Measurements from ENCODE around the gene IL16.

IL16 gene

GRCh38 chr15:81215531-81215930 is 18.9 kb downstream of the IL16 start:
- TF ChIP-seq ZBTB7A (IDR thresholded peaks at IDR 0.05; ENCODE audit: low read depth) (no peak), CEBPB (IDR thresholded peaks at IDR 0.05) (no peak), EGR1 (IDR thresholded peaks at IDR 0.05) (no peak), TCF12 (IDR thresholded peaks at IDR 0.05; ENCODE audit: low read depth) (no peak), RAD21 (IDR thresholded peaks at IDR 0.05; ENCODE audit: low read depth) (no peak), EP300 (IDR thresholded peaks at IDR 0.05; ENCODE audit: borderline replicate concordance) (no peak)
- TF ChIP-seq, protein P1, sequence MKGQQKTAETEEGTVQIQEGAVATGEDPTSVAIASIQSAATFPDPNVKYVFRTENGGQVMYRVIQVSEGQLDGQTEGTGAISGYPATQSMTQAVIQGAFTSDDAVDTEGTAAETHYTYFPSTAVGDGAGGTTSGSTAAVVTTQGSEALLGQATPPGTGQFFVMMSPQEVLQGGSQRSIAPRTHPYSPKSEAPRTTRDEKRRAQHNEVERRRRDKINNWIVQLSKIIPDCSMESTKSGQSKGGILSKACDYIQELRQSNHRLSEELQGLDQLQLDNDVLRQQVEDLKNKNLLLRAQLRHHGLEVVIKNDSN (IDR thresholded peaks at IDR 0.05) = no peak
- TF ChIP-seq, protein P2, sequence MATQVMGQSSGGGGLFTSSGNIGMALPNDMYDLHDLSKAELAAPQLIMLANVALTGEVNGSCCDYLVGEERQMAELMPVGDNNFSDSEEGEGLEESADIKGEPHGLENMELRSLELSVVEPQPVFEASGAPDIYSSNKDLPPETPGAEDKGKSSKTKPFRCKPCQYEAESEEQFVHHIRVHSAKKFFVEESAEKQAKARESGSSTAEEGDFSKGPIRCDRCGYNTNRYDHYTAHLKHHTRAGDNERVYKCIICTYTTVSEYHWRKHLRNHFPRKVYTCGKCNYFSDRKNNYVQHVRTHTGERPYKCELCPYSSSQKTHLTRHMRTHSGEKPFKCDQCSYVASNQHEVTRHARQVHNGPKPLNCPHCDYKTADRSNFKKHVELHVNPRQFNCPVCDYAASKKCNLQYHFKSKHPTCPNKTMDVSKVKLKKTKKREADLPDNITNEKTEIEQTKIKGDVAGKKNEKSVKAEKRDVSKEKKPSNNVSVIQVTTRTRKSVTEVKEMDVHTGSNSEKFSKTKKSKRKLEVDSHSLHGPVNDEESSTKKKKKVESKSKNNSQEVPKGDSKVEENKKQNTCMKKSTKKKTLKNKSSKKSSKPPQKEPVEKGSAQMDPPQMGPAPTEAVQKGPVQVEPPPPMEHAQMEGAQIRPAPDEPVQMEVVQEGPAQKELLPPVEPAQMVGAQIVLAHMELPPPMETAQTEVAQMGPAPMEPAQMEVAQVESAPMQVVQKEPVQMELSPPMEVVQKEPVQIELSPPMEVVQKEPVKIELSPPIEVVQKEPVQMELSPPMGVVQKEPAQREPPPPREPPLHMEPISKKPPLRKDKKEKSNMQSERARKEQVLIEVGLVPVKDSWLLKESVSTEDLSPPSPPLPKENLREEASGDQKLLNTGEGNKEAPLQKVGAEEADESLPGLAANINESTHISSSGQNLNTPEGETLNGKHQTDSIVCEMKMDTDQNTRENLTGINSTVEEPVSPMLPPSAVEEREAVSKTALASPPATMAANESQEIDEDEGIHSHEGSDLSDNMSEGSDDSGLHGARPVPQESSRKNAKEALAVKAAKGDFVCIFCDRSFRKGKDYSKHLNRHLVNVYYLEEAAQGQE (IDR thresholded peaks at IDR 0.05; ENCODE audit: low read depth) = no peak

DNA sequence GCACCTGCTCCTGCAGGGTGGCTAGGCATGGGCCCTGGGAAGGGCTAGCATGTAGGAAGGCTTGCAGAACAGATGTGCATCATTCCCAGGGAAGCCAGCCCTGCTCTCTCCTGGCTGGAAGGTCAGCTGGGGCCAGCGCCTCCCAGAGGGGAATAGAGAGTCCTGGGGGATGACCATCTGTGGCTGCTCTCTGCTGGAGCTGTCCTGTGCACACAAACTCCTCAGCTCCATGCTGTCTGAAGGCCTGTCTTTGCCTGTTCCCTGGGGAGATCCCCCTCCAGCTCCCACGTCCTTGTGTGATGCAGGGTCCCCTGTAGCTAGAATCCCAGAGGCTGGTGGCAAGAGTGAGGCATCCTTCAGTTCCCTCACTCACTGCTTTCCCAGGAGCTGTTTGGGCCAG is 19.3 kb downstream of the IL16 start:
- TF ChIP-seq TEAD4 (IDR thresholded peaks at IDR 0.05) = no peak
- no peak for TF ChIP-seq EP300 (IDR thresholded peaks at IDR 0.05; ENCODE audit: borderline replicate concordance)
- TF ChIP-seq, protein P1 (IDR thresholded peaks at IDR 0.05) = no peak
- TF ChIP-seq NFIC (IDR thresholded peaks at IDR 0.05) = no peak
- TF ChIP-seq RAD21 (IDR thresholded peaks at IDR 0.05; ENCODE audit: low read depth) = no peak
- TF ChIP-seq TAF1 (IDR thresholded peaks at IDR 0.05; ENCODE audit: low read depth) = no peak
- TF ChIP-seq, protein P2 (IDR thresholded peaks at IDR 0.05; ENCODE audit: low read depth) = no peak
- TF ChIP-seq EGR1 (IDR thresholded peaks at IDR 0.05) = no peak
- TF ChIP-seq CREB1 (IDR thresholded peaks at IDR 0.05; ENCODE audit: low read depth) = no peak

DNA sequence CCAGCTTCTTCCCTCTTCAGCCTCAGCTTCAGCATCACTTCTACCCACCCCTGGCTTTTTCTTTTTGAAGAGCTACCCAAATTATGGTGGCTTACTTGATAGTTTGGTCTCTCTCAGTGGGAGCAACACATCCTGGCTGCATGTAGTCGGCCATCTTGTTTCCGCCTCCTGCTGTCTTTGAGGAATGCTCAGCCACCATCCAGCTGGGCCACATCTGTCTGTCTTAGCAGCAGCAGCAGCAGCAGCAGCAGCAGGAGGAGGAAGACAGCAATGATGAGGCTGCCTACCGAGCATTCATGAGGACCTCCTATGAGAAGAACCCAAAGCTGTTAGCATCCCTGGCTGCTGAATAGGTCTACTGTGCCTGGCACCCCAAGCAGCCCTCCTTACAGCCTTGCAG is 19.7 kb downstream of the IL16 start:
- TF ChIP-seq EGR1 (IDR thresholded peaks at IDR 0.05) (no peak), CEBPB (IDR thresholded peaks at IDR 0.05) (no peak)
- TF ChIP-seq, protein P2 (IDR thresholded peaks at IDR 0.05; ENCODE audit: low read depth) = no peak

GRCh38 chr15:81221449-81221848 is 24.8 kb downstream of the IL16 start:
- TF ChIP-seq, protein P2 (IDR thresholded peaks at IDR 0.05; ENCODE audit: low read depth) = no peak
- TF ChIP-seq EGR1 (IDR thresholded peaks at IDR 0.05) (no peak), NFIC (IDR thresholded peaks at IDR 0.05) (no peak), TAF1 (IDR thresholded peaks at IDR 0.05; ENCODE audit: low read depth) (no peak), ZBTB7A (IDR thresholded peaks at IDR 0.05; ENCODE audit: low read depth) (no peak), TCF12 (IDR thresholded peaks at IDR 0.05; ENCODE audit: low read depth) (no peak), MAX (IDR thresholded peaks at IDR 0.05) (no peak), EP300 (IDR thresholded peaks at IDR 0.05; ENCODE audit: borderline replicate concordance) (no peak), FOXM1 (IDR thresholded peaks at IDR 0.05; ENCODE audit: borderline replicate concordance, low read depth) (no peak), CEBPB (IDR thresholded peaks at IDR 0.05) (no peak), TEAD4 (IDR thresholded peaks at IDR 0.05) (no peak), RAD21 (IDR thresholded peaks at IDR 0.05; ENCODE audit: low read depth) (no peak), CREB1 (IDR thresholded peaks at IDR 0.05; ENCODE audit: low read depth) (no peak), YY1 (IDR thresholded peaks at IDR 0.05; ENCODE audit: low read depth) (no peak)
- TF ChIP-seq, protein P1 (IDR thresholded peaks at IDR 0.05) = no peak
